NCI-H82 treated with DMSO at 0.1 percent for 48 hours (cell line): ENCODE measurements around the gene C18orf54.
"Not testable (repeated sequence)": the region's sequence is repeated elsewhere in the genome, so short reads cannot be mapped to it uniquely, and the experiment has no call there.

Experiments
- DNase-seq: peaks from one replicate; lab custom pipeline; 2025; ENCODE audit not compliant: unreplicated experiment; lab: John Stamatoyannopoulos, UW

C18orf54 gene

GRCh38 chr18:54386800-54387495, 29.2 kb downstream of the C18orf54 start:
- not testable (repeated sequence) for DNase-seq

GRCh38 chr18:54387631-54388030, 29.9 kb downstream of the C18orf54 start:
- no peak for DNase-seq

- DNase-seq, result no peak
Observed at GRCh38 chr18:54388203-54389142, 30.8 kb downstream of the C18orf54 start.

- no peak for DNase-seq
Observed at GRCh38 chr18:54389143-54389505, 31.4 kb downstream of the C18orf54 start.

GRCh38 chr18:54390838-54391237, 33.1 kb downstream of the C18orf54 start:
- no peak for DNase-seq

GRCh38 chr18:54392543-54393023, 34.9 kb downstream of the C18orf54 start:
- peak; percentile 44 for DNase-seq

- no peak for DNase-seq
Observed at GRCh38 chr18:54393648-54394294, 36.1 kb downstream of the C18orf54 start.

- no peak for DNase-seq
Observed at GRCh38 chr18:54396760-54397159, 39.1 kb downstream of the C18orf54 start.

- no peak for DNase-seq
Observed at GRCh38 chr18:54405290-54405689, 47.6 kb downstream of the C18orf54 start.

- no peak for DNase-seq
Observed at GRCh38 chr18:54411781-54412180, 54.1 kb downstream of the C18orf54 start.

- no peak for DNase-seq
Observed at GRCh38 chr18:54415086-54415485, 57.4 kb downstream of the C18orf54 start.

GRCh38 chr18:54416436-54416835, 58.7 kb downstream of the C18orf54 start:
- no peak for DNase-seq

- DNase-seq, result no peak
Observed at GRCh38 chr18:54423831-54424230, 66.1 kb downstream of the C18orf54 start.

- no peak for DNase-seq
Observed at GRCh38 chr18:54426085-54426665, 68.5 kb downstream of the C18orf54 start.
